ENCODE measurements around the gene SLC25A17.
"Not testable (repeated sequence)": the region's sequence is repeated elsewhere in the genome, so short reads cannot be mapped to it uniquely, and the experiment has no call there.

Gene SLC25A17

GRCh38 chr22:40803321-40803720 lies 15.8 kb downstream of the SLC25A17 start:
- no peak for TF ChIP-seq ZNF274 (IDR thresholded peaks at IDR 0.05; ENCODE audit: low read depth, low read length)
- no peak overlapping the region for H3K4me3 ChIP-seq (ENCODE audit: low read length)

GRCh38 chr22:40799008-40799407 lies 20.1 kb downstream of the SLC25A17 start:
- TF ChIP-seq ZNF274 (IDR thresholded peaks at IDR 0.05; ENCODE audit: low read depth, low read length), result no peak
- H3K4me3 ChIP-seq (ENCODE audit: low read length), result no peak overlapping the region

- H3K4me3 ChIP-seq (ENCODE audit: low read length), result no peak overlapping the region
Measured at GRCh38 chr22:40797427-40797826, 21.7 kb downstream of the SLC25A17 start.

GRCh38 chr22:40792451-40792850 lies 26.7 kb downstream of the SLC25A17 start:
- no peak overlapping the region for H3K4me3 ChIP-seq (ENCODE audit: low read length)
- TF ChIP-seq ZNF274 (IDR thresholded peaks at IDR 0.05; ENCODE audit: low read depth, low read length), result no peak

More at GRCh38 chr22:40797427-40797826, 21.7 kb downstream of the SLC25A17 start:
- no peak for TF ChIP-seq ZNF274 (IDR thresholded peaks at IDR 0.05; ENCODE audit: low read depth, low read length)

- no peak overlapping the region for H3K4me3 ChIP-seq (ENCODE audit: low read length)
- no peak for TF ChIP-seq ZNF274 (IDR thresholded peaks at IDR 0.05; ENCODE audit: low read depth, low read length)
Measured at GRCh38 chr22:40791241-40791640, 27.9 kb downstream of the SLC25A17 start.

GRCh38 chr22:40789131-40789530 lies 30.0 kb downstream of the SLC25A17 start:
- H3K4me3 ChIP-seq (ENCODE audit: low read length), result no peak overlapping the region
- no peak for TF ChIP-seq ZNF274 (IDR thresholded peaks at IDR 0.05; ENCODE audit: low read depth, low read length)

GRCh38 chr22:40782521-40782920 lies 36.6 kb downstream of the SLC25A17 start:
- TF ChIP-seq ZNF274 (IDR thresholded peaks at IDR 0.05; ENCODE audit: low read depth, low read length), result no peak

GRCh38 chr22:40781749-40782148 lies 37.4 kb downstream of the SLC25A17 start:
- H3K4me3 ChIP-seq (ENCODE audit: low read length), result not testable (repeated sequence)

More at GRCh38 chr22:40782521-40782920, 36.6 kb downstream of the SLC25A17 start:
- H3K4me3 ChIP-seq (ENCODE audit: low read length), result no peak overlapping the region

GRCh38 chr22:40769761-40770160 lies 49.4 kb downstream of the SLC25A17 start:
- H3K4me3 ChIP-seq (ENCODE audit: low read length), result no peak overlapping the region
- no peak for TF ChIP-seq ZNF274 (IDR thresholded peaks at IDR 0.05; ENCODE audit: low read depth, low read length)

- TF ChIP-seq ZNF274 (IDR thresholded peaks at IDR 0.05; ENCODE audit: low read depth, low read length), result no peak
- no peak overlapping the region for H3K4me3 ChIP-seq (ENCODE audit: low read length)
Measured at GRCh38 chr22:40768206-40768605, 50.9 kb downstream of the SLC25A17 start.

GRCh38 chr22:40766956-40767355 lies 52.2 kb downstream of the SLC25A17 start:
- no peak overlapping the region for H3K4me3 ChIP-seq (ENCODE audit: low read length)
- TF ChIP-seq ZNF274 (IDR thresholded peaks at IDR 0.05; ENCODE audit: low read depth, low read length), result no peak

- TF ChIP-seq ZNF274 (IDR thresholded peaks at IDR 0.05; ENCODE audit: low read depth, low read length), result no peak
- no peak overlapping the region for H3K4me3 ChIP-seq (ENCODE audit: low read length)
Measured at GRCh38 chr22:40764763-40765441, 54.2 kb downstream of the SLC25A17 start.

GRCh38 chr22:40759294-40759840 lies 59.8 kb downstream of the SLC25A17 start:
- TF ChIP-seq ZNF274 (IDR thresholded peaks at IDR 0.05; ENCODE audit: low read depth, low read length), result no peak
- H3K4me3 ChIP-seq (ENCODE audit: low read length), result no peak overlapping the region

- H3K4me3 ChIP-seq (ENCODE audit: low read length), result not testable (repeated sequence)
Measured at GRCh38 chr22:40758851-40759250, 60.3 kb downstream of the SLC25A17 start.

GRCh38 chr22:40758390-40758789 lies 60.8 kb downstream of the SLC25A17 start:
- TF ChIP-seq ZNF274 (IDR thresholded peaks at IDR 0.05; ENCODE audit: low read depth, low read length), result no peak

GRCh38 chr22:40757071-40757470 lies 62.1 kb downstream of the SLC25A17 start:
- no peak overlapping the region for H3K4me3 ChIP-seq (ENCODE audit: low read length)
- no peak for TF ChIP-seq ZNF274 (IDR thresholded peaks at IDR 0.05; ENCODE audit: low read depth, low read length)

More at GRCh38 chr22:40758390-40758789, 60.8 kb downstream of the SLC25A17 start:
- no peak overlapping the region for H3K4me3 ChIP-seq (ENCODE audit: low read length)

All from GM08714 (cell line).